HCEC 1CT (cell line): ENCODE data around the gene LAMC1.

Source experiments
- DNase-seq: peaks from one replicate; pipeline ENCODE4 v3.0.0-alpha.2; 2017

The LAMC1 gene

GRCh38 chr1:183021405-183022201, 1.6 kb upstream of the LAMC1 start:
- no peak for DNase-seq

- peak; percentile 97 for DNase-seq
Observed at GRCh38 chr1:183022202-183023145, 746 bp upstream of the LAMC1 start.

- peak; percentile 60 for DNase-seq
Observed at GRCh38 chr1:183023601-183024316, 539 bp downstream of the LAMC1 start.

GRCh38 chr1:183024317-183025009, 1.2 kb downstream of the LAMC1 start:
- DNase-seq: peak; percentile 18

GRCh38 chr1:183025010-183025337, 1.8 kb downstream of the LAMC1 start:
- DNase-seq: no peak

- DNase-seq: peak; percentile 51
Observed at GRCh38 chr1:183025782-183026774, 2.9 kb downstream of the LAMC1 start.

GRCh38 chr1:183027031-183027430, 3.8 kb downstream of the LAMC1 start:
- DNase-seq: no peak

GRCh38 chr1:183027791-183028190, 4.6 kb downstream of the LAMC1 start:
- DNase-seq: no peak

GRCh38 chr1:183029591-183030000, 6.4 kb downstream of the LAMC1 start:
- peak; percentile 88 for DNase-seq

- peak; percentile 70 for DNase-seq
Observed at GRCh38 chr1:183030053-183030452, 6.8 kb downstream of the LAMC1 start.

GRCh38 chr1:183032122-183032921, 9.1 kb downstream of the LAMC1 start:
- DNase-seq: peak; percentile 76

GRCh38 chr1:183033205-183033604, 10.0 kb downstream of the LAMC1 start:
- DNase-seq: no peak

GRCh38 chr1:183034682-183035081, 11.5 kb downstream of the LAMC1 start:
- DNase-seq: no peak

- no peak for DNase-seq
Observed at GRCh38 chr1:183038333-183038866, 15.2 kb downstream of the LAMC1 start.

- no peak for DNase-seq
Observed at GRCh38 chr1:183038913-183039312, 15.7 kb downstream of the LAMC1 start.

- peak; percentile 68 for DNase-seq
Observed at GRCh38 chr1:183039330-183039729, 16.1 kb downstream of the LAMC1 start.

- DNase-seq: peak; percentile 96
Observed at GRCh38 chr1:183039985-183040447, 16.8 kb downstream of the LAMC1 start.

GRCh38 chr1:183040547-183040971, 17.3 kb downstream of the LAMC1 start:
- no peak for DNase-seq

GRCh38 chr1:183043254-183043653, 20.0 kb downstream of the LAMC1 start:
- DNase-seq: no peak
